ENCODE measurements around the gene BTNL3.

- TF ChIP-seq CTCF (IDR thresholded peaks at IDR 0.05 in 8 of 11, conservative IDR thresholded peaks at IDR 0.05 in 3 of 11) (no peak), POLR2AphosphoS5 (IDR thresholded peaks at IDR 0.05) (no peak)
Measured at GRCh38 chr5:181042722-181043121, 54.1 kb downstream of the BTNL3 start.
